Measurements from ENCODE around the gene LRRN2. TPM values are rescaled to one million over a fixed set of nuclear protein-coding genes. Genes with fewer than 3 reads are reported as not detected.
"Not testable (repeated sequence)": the region's sequence is repeated elsewhere in the genome, so short reads cannot be mapped to it uniquely, and the experiment has no call there.

LRRN2 gene
- total RNA-seq, 1 donor from 2014 or later: 1.7 TPM

DNA sequence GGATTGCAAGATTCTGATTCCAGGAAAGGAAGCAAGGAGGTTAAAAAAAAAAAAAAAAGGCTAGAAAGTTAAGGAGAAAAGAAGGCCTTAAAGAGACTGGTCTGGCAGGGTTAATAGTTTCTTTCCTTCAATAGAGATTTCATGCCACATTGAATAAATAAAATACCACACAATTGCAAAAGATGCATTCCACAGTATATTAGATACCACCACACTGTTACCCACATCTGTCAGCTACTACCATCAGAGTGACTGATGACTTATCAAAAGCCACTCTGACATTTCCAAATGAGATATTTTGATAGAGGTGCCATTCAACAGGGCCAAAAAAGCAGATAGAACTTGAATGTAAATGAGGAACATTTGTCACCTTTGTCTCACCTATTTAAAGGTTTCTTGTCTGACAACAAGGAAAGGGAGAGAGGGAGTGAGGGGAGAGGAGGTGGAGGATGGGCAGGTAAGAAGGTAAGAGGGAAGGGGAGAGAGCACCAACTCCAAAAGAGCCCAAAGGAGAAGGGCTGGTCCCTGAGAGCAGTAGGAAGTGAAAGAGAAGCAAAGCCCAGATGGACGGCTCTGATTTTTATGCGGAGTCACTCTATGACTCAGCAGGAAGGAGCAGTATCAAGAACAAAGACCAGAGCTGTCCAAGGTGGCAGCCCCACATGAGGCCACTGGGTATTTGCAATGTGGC lies 38.3 kb downstream of the LRRN2 start:
- intact Hi-C loops (cut with DNase I): no loop called here
- ATAC-seq (ENCODE audit: poor library complexity) (peak; percentile 39), DNase-seq (no peak)

DNA sequence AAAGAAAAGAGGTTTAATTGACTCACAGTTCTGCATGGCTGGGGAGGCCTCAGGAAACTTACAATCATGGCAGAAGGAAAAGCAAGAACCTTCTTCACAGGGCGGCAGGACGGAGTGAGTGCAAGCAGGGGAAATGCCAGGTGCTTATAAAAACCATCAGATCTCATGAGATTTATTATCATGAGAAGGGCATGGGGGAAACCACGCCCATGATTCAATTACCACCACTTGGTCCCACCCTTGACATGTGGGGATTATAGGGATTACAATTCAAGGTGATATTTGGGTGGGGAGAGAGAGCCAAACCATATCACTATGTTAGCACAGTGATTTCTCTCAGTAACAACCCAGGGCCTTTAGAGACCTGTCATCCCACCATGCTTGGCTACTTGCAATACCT lies 39.9 kb downstream of the LRRN2 start:
- intact Hi-C loops (cut with DNase I): no loop called here
- ATAC-seq (ENCODE audit: poor library complexity): no peak
- no peak for DNase-seq

DNA sequence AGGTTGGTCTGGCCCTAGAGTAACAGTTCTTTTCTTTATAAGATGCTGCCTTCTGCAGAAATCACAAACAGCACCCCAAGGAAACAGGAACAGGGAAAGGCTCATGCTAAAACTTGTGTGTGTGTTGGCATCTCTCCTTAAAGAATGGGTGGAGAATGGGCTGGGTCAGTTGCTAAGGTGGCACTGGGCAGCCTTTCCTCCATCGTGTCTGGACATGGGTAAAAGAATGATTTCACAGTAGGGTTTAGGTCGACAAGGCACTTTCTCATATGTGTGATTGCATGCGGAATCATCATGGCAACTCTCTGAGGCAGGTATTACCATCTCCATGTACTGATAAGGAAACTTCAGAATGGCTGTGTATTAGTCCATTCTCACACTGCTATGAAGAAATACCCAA lies 40.3 kb downstream of the LRRN2 start:
- intact Hi-C loops (cut with DNase I): no loop called here
- ATAC-seq (ENCODE audit: poor library complexity) (no peak), DNase-seq (no peak)

DNA sequence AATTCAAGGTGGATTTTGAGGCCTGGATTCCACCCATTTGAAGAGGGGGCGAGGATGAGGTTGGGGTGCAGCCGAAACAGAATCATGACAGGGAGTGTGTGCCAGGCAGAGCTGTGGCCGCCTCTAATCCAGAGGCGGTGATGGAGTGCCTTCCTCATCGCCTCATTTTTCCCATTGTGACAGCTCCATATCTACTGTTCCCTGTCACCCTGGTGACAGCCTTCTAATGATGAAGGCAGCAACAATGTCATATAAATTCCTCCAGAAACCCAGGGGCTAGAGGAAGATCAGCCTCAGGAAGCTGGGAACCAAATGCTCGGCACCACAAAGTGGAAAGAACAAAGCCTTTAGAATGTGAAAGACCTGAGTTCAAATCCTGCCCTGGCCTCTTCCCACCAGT lies 42.0 kb downstream of the LRRN2 start:
- DNase-seq (no peak), ATAC-seq (ENCODE audit: poor library complexity) (no peak)
- intact Hi-C loops (cut with DNase I): no loop called here

DNA sequence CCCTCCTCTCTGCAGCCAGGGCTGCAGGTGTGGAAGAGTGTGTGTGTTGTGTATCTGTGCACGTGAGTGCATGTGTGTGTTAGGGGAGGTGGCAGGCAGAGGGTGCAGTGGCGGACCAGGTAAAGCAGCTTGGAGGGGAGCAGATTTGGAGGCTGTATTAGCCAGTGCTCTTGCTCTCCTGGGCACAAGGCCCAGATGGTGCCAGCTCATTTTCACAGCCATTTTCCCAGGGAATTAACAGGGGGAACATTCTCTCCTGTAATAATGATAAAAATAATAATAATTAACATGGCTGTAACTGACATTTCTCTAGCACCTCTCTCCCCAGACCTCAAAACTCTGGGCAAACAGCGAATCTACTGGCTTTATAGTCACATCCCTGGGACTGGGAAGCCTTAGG lies 43.6 kb downstream of the LRRN2 start:
- intact Hi-C loops (cut with DNase I): no loop called here
- DNase-seq (no peak), ATAC-seq (ENCODE audit: poor library complexity) (no peak)

DNA sequence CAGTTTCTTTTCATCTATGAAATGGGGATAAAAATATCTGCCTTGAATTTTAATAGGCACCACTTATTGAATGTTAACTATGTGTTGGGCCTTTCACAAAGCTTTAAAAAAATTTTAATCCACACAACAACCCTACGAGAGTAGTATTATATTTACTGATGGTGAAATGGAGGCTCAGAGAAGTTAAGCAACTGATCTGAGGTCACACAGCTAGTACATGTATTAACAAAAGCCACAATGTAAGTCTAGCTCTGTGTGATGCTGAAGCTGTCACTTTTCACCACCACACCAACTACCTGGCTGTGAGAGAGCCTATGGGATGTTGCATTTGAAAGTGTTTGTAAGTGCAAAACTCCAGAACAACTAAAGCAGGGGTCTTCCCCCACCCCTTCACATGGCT lies 44.1 kb downstream of the LRRN2 start:
- ATAC-seq (ENCODE audit: poor library complexity) (no peak), DNase-seq (no peak)
- intact Hi-C loops (cut with DNase I): no loop called here

DNA sequence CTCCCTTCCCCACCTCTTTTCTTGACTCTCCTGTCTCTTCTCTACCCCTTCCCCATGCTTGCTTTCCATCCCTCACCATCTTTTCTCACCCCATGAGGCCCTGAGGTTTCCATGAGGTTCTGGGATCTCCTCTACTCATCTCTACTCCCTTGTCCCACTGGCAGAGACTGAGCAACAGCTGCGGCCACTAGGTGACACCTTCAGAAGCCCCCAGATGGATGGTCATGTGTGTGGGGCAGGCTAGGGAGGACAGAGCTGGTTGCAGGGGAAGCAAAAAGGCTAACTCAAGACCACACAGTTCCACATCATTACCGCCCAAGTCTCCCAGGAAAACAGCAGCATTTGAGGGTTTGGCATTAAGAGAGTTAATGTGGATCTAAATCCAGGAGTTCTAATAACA lies 45.0 kb downstream of the LRRN2 start:
- DNase-seq: no peak
- intact Hi-C loops (cut with DNase I): no loop called here
- no peak for ATAC-seq (ENCODE audit: poor library complexity)

DNA sequence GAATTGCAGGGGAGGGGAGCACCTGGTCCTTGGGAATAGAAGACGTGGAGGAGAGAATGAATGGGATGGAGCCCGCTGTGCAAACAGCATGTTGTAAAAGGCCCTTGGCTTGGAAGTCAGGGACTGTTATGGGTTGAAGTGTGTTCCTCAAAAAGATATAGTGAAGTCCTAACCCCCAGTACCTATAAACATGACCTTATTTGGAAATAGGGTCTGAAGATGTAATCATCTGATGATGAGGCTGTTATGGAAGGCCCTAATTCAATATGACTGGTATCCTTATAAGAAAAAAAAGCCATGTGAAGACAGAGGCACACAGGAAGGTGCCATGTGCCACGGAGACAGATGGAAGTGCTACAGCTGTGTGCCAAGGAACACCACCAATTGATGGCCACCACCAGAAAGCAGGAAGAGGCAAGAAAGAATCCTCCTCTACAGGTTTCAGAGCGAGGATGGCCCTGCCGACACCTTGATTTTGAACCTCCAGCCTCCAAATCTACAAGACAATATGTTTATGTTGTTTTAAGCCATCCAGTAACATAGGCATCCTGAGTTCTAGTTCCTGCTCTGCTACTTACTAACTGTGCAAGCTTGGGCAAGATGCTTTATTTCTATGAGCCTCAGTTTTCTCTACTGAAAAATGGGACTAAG lies 51.2 kb downstream of the LRRN2 start:
- ATAC-seq (ENCODE audit: poor library complexity): no peak
- DNase-seq: no peak
- intact Hi-C loops (cut with DNase I): no loop called here

DNA sequence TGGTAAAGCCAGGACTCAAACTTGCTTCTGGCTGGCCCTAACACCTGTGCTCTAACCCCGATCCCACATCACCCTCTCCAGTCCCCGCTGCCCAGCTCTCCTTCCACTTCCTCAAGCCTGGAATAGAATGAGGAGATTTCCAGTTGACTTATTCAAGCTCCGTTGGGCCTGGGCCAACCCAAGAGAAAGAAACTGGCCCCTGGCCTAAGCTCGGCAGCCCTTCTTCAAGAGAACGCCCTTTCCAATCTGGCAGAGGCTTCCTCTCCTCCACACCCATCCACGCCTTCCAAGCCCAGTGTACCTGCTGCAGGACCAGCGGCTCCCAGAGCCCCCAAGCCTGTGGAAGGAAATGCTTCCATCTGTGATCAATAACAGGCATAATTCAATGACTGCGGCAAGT lies 51.9 kb downstream of the LRRN2 start:
- DNase-seq (peak; percentile 62), ATAC-seq (ENCODE audit: poor library complexity) (no peak)
- intact Hi-C loops (cut with DNase I): loop anchor here (2.0 kb wide), 1 partner anchor 53 kb away; no protein-coding TSS in a partner anchor

DNA sequence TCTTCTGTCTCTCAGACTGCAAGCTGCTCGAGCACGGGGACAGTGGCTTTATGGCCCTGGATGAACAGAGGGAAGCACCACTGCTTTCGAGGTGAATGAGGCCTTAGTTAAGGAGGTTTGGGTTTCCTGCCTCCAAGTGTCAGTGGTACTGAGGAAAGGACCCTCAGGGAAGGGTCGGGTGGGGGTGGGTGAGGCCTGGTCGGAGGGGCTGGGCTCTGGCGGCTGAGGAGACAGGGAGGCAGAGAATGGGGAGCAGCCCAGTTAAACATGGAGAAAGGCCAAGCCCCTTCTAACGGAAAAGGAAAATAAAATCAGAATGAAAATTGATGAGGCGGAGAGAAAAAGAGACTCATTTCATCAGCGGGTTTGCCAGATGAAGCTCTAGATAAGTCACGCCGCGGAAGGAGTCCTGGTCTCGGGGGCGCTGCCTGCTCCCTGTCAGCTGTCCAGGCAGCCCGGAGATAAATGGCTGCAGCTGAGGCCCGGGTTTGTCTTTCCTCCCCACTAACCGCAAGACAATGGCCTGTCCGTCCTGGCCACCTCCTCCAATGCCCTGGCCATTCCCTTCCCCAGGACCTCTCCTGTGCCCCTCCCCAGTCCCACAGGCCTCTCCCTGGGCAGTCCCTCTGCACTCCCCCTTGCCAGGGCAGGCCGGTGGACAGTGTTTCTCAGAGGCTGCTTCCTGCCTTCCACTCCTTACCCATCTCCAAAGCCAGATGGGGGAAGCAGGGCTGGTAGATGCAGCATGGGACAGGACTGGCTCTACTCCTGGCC lies 55.2 kb downstream of the LRRN2 start:
- no peak for DNase-seq
- intact Hi-C loops (cut with DNase I): no loop called here
- ATAC-seq (ENCODE audit: poor library complexity): no peak

DNA sequence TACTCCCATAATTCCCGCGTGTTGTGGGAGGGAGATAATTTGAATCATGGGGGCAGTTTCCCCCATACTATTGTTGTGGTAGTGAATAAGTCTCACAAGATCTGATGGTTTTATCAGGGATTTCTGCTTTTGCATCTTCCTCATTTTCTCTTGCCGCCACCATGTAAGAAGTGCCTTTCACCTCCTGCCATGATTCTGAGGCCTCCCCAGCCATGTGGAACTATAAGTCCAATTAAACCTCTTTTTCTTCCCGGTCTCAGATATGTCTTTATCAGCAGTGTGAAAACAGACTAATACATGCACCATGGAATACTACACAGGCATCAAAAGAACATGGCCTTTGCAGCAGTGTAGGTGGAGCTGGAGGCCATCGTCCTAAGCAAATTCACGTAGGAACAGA lies 56.1 kb downstream of the LRRN2 start:
- DNase-seq; intact Hi-C loops (cut with DNase I); ATAC-seq (ENCODE audit: poor library complexity): not testable (repeated sequence)

DNA sequence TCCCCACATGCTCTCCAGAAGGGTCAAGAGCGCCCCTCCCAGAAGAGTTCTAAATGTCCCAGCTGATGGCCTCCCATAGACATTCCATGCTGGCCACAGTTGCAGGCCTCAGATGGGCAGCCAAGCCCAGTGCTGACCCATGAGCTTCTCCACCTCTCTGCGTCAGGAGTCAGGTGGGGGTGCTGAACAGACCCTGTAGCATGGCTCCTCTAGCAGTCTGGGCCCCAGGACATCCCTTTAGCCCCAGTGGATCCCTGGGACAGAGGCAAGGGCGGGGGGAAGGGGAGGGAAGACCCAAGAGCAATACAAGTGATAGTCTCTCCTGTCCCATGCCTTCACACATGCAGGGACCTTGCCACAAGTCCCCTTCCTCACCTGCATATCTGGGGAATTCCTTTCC lies 56.7 kb downstream of the LRRN2 start:
- intact Hi-C loops (cut with DNase I): no loop called here
- DNase-seq (no peak), ATAC-seq (ENCODE audit: poor library complexity) (no peak)

DNA sequence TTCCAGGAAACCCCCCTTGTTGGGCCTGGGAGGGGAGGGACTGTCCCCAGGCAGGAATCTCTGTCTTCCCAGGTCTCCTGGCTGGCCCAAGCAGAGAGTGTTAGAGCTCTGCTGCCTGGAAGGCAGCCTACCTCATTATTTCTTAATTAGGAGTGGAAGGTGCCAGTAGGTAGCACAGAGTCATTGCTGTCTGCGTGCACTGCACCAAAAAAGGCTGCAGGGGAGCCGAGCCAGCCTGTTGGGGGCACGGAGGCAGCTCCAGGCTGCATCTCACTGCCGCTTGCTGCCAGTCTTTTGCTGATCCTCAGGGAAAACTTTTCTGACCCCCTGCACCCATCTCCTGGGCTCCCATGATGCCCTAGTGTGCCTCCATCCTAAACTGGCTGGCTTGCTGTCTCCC lies 58.1 kb downstream of the LRRN2 start:
- ATAC-seq (ENCODE audit: poor library complexity) (no peak), DNase-seq (no peak)
- intact Hi-C loops (cut with DNase I): no loop called here

DNA sequence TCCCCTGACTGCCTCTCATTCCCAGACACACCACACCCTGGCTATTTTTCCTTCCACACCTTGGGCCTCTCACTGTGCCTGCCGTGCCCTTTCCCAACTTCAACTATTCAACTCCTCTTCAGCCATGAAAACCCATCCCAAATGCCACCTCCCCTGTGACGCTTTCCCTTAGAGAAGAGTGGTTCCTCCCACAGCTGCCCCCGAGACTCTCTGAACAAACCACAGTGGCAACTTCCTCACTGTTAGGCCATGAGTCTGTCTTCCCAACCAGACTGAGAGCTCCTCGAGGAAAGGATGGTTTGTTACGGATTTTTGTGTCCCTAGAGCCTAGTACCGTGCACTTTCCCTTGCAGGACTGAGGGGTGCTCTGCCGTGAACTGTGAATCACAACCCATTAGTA lies 59.2 kb downstream of the LRRN2 start:
- intact Hi-C loops (cut with DNase I): no loop called here
- DNase-seq (no peak), ATAC-seq (ENCODE audit: poor library complexity) (no peak)

DNA sequence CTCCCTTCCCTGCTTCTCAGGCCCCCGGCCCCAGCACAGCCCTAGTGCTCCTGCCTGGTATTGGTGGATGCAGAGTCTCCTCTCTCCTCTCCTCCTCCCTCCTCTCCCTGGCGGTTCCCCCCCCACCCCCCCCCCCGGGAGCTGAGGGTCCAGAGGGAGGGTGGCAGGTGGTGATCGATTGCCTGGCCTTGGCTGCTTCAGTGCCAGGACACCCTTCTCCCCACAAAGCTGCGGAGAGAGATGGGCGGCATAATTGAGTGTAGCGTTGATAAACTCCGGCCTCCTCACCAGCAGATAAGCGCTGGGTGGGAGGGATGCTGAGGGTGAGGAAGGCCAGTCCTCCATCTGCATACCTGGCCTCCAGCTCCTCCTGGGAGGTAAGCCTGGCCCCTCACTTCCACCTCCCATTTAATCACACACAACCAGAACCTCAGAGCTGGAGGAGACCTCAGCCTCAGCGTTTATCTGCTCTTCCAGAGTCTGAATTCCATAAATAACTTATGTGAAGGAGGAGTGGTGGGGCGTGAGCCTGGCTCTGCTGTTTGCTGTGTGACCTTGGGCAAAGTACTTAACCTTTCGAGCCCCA lies 60.8 kb downstream of the LRRN2 start:
- intact Hi-C loops (cut with DNase I): no loop called here
- peak; percentile 51 for ATAC-seq (ENCODE audit: poor library complexity)
- no peak for DNase-seq

DNA sequence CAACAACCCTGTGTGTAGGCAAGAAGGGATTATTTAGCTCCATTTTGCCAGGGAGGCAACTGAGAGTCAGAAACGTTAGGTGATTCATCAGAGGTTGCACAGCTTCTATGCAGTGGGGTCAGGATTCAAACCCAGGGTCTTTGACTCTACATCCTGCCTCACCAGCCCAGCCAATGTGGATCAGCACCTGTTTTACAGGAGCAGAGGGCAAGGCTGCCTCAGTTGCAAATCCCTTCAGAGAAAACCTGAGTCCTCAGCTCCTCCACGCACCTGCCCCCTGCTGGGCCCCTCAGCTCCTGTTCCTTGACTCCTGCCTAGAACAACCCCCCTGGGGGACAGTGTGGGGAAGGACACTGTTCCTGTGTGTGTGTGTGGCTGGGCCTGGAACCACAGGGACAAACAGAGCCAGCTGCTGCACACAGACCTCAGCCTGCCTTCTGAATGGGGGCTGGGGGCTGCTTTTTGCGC lies 61.6 kb downstream of the LRRN2 start:
- intact Hi-C loops (cut with DNase I): no loop called here

DNA sequence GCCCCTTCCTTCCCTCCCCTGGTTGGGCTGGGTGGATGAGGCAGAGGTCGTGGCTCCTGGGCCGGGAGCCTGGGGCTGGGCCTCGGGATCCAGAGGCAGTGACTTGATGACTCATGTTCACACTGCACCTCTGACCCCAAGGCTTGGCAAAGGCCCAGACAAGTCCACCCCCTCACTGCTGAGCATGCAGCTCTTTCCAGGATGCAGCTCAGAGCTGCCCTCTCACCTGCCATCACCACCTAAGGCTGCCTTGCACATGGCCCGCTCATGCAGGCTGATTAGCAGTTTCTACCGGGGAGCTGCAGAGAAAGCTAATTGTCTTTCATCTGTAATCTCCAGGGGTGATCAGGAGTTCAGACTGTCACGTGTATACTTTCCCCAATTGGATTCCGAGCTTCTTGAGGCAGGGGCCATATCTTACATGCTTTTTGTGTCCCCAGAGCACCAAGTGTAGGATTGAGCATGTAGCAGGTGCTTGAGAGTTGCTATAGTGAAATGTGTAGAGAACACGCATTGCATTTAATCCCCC lies 62.1 kb downstream of the LRRN2 start:
- no peak for DNase-seq
- no peak for ATAC-seq (ENCODE audit: poor library complexity)
- intact Hi-C loops (cut with DNase I): no loop called here

More for the DNA sequence above, 61.6 kb downstream of the LRRN2 start:
- no peak for ATAC-seq (ENCODE audit: poor library complexity)
- DNase-seq: no peak

DNA sequence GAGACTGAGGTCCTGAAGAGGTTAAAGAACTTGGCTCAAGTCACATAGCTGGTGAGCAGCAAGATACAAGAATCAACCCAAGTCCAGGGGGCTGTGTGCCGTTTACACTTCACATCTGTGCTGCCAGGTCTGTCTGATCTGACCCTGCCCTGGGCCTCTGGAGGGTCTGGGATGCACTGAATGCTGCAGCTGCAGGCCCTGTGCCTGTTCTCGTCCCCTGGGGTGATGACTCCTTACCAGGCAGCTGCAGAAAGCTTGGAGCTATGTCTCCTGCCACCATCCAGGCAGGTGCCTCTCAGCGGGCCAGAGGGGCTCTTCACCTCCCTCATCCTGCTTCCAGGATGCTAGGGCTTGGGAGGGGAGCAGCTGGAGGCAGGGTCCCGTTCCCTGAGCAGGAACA lies 63.5 kb downstream of the LRRN2 start:
- intact Hi-C loops (cut with DNase I): no loop called here
- ATAC-seq (ENCODE audit: poor library complexity) (no peak), DNase-seq (no peak)

DNA sequence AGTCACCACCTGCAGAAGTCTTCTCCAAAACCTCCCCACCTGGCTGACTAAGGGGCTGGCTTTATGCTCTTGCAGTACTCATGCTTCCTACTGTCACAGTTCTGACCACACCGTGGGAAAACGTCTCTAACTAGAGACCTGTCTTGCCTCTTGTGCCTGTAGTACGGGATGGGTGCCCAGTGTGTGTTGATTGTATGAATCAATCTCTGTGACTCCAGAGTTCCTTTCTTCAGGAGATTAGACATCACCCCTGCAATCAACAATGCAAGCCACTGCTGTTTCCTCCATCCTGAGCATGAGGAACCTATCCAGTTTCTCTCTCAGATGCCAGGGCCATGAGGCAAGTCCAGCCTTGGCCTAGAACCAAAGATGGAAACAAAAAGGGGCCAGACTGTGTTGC lies 64.1 kb downstream of the LRRN2 start:
- no peak for DNase-seq
- intact Hi-C loops (cut with DNase I): no loop called here
- no peak for ATAC-seq (ENCODE audit: poor library complexity)

Measured in Right ventricle myocardium superior (tissue), 1 donor.